Prostate gland (tissue), 2 donors: Measurements from ENCODE around the gene TRAF3IP1.

Experiments
- CTCF ChIP-seq, 4 experiments: fragments of 200-600 bp in 2 of 4; fragments of 450-650 bp in 2 of 4; sonication (generic) in 2 of 4; IDR thresholded peaks; 1 replicate in 3 of 4; 2 replicates in 1 of 4; pipeline ENCODE4 v1.5.1; 2016 to 2019; ENCODE audit warnings: antibody characterized with exemption in 4 of 4, mild to moderate bottlenecking in 2 of 4, moderate library complexity in 2 of 4
- POLR2A ChIP-seq: fragments of 450-650 bp; IDR thresholded peaks from one replicate; pipeline ENCODE4 v1.6.1; 2016; ENCODE audit warnings: antibody characterized with exemption, mild to moderate bottlenecking
- POLR2AphosphoS5 ChIP-seq: sonication (generic); formaldehyde crosslinking; IDR thresholded peaks from one replicate; pipeline ENCODE4 v1.6.1; 2017; ENCODE audit warnings: antibody characterized with exemption

DNA sequence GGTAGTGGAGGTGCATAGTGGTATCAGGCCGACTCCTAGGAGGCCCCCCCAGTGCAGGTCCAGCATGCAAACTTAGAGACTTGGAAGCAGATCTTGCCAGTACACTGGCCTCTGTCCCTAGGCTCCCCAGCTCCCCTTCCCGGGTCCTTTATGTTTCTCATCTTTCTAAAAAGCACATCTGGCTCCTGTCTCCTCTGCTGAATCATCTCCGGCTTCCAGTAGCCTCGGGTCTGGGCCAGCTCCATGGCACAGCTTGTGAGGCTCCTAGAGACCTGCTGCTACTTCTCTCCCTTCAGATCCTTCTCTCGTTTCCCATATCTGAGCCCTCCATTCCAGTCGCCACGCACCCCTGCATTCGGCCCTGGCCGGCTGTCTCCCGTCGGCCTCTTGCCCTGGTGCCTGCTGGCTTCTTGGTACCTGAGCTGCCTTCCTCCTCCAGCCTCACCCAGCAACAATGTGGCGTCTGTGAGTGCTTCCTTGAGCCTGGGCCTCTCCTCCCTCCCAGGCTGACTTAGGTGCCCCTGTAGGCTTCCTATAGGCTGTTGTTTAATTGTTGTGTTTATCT lies 6.6 kb downstream of the TRAF3IP1 start:
- TF ChIP-seq CTCF (IDR thresholded peaks at IDR 0.05), result no peak
- no peak for TF ChIP-seq POLR2A
- no peak for TF ChIP-seq POLR2AphosphoS5
